GM10248 (cell line): Measurements from ENCODE around the gene FFAR1.
A peak's percentile ranks its signal among the peaks of the same experiment; 100 is the strongest.

Source experiments
- CTCF ChIA-PET: fragments of 300-600 bp; sonication (Branson Sonifier 250); formaldehyde crosslinking; extraction: SDS; loops from one replicate; lab custom pipeline; 2021; ENCODE audit warnings: antibody characterized with exemption; lab: Yijun Ruan, JAX
- POLR2A ChIA-PET: fragments of 350-650 bp; sonication (Branson Sonifier 250); formaldehyde crosslinking; extraction: SDS; loops from one replicate; lab custom pipeline; 2020; ENCODE audit warnings: antibody characterized with exemption; lab: Yijun Ruan, JAX
- DNase-seq: peaks from one replicate; pipeline ENCODE4 v3.0.0; 2012; ENCODE audit errors: extremely low spot score
- CTCF ChIP-seq: IDR thresholded peaks from 2 replicates; pipeline ENCODE4 v1.5.1; 2012; ENCODE audit warnings: mild to moderate bottlenecking, low read depth; ENCODE audit errors: extremely low read depth, missing control alignments, control extremely low read depth

The FFAR1 gene

GRCh38 chr19:35337097-35337983, 10.4 kb upstream of the FFAR1 start:
- POLR2A ChIA-PET: interaction anchor here (2.0 kb wide), 1 partner anchor 10 kb away, joined by 16 read pairs; the partner anchor contains the start of gene FFAR1
- CTCF ChIA-PET: interaction anchor here (1.0 to 1.5 kb wide), 3 partner anchors 10 to 158 kb away, joined by 3 read pairs; no protein-coding TSS in a partner anchor
- TF ChIP-seq CTCF: no peak
- DNase-seq: peak; percentile 25

- POLR2A ChIA-PET: interaction anchor here (2.0 kb wide), 1 partner anchor 9 kb away, joined by 16 read pairs; the partner anchor contains the start of gene FFAR1
- CTCF ChIA-PET: interaction anchor here (1.3 to 1.5 kb wide), 2 partner anchors 11 to 157 kb away, joined by 3 read pairs; no protein-coding TSS in a partner anchor
- DNase-seq: no peak
- TF ChIP-seq CTCF: no peak
These were observed 9.8 kb upstream of the FFAR1 start for GRCh38 chr19:35337984-35338296.

GRCh38 chr19:35340431-35340830, 7.3 kb upstream of the FFAR1 start:
- ChIA-PET POLR2A (no interaction called here), CTCF (interaction anchor here (1.0 to 1.2 kb wide), 2 partner anchors 10 to 12 kb away, joined by 3 to 4 read pairs; no protein-coding TSS in a partner anchor)
- no peak for DNase-seq
- no peak for TF ChIP-seq CTCF

- no peak for DNase-seq
- TF ChIP-seq CTCF: no peak
- CTCF ChIA-PET: no interaction called here
- POLR2A ChIA-PET: no interaction called here
These were observed 6.7 kb upstream of the FFAR1 start for GRCh38 chr19:35341006-35341405.

GRCh38 chr19:35341565-35342225, 6.0 kb upstream of the FFAR1 start:
- TF ChIP-seq CTCF: no peak
- CTCF ChIA-PET: interaction anchor here (0.7 kb wide), 1 partner anchor 10 kb away, joined by 3 read pairs; no protein-coding TSS in a partner anchor
- DNase-seq: no peak
- POLR2A ChIA-PET: no interaction called here

GRCh38 chr19:35342430-35342829, 5.3 kb upstream of the FFAR1 start:
- no peak for TF ChIP-seq CTCF
- no peak for DNase-seq
- ChIA-PET POLR2A (interaction anchor here (0.6 kb wide), 1 partner anchor 97 kb away, joined by 3 read pairs; no protein-coding TSS in a partner anchor), CTCF (interaction anchor here (0.7 to 1.2 kb wide), 2 partner anchors 11 to 73 kb away, joined by 3 read pairs; no protein-coding TSS in a partner anchor)
